DOHH2 (cell line): ENCODE measurements around the gene RAD51AP1.
"Not testable (repeated sequence)": the region's sequence is repeated elsewhere in the genome, so short reads cannot be mapped to it uniquely, and the experiment has no call there.

ENCODE experiments used
- H3F3A ChIP-seq: fragments of 200-600 bp; sonication (generic), shearing (Covaris generic); 2 replicates; pipeline ENCODE4 v1.6.0; 2016; ENCODE audit warnings: antibody characterized with exemption, mild to moderate bottlenecking; ENCODE audit not compliant: control insufficient read depth, insufficient read depth
- H3K27ac ChIP-seq: fragments of 200-600 bp; sonication (generic); 2 replicates; pipeline ENCODE4 v1.5.1; 2014; ENCODE audit warnings: low read depth, mild to moderate bottlenecking, low read length, moderate library complexity
- H3K27me3 ChIP-seq: fragments of 200-600 bp; sonication (generic); 2 replicates; pipeline ENCODE4 v1.6.1; 2014; ENCODE audit warnings: mild to moderate bottlenecking, low read length, mixed read lengths; ENCODE audit not compliant: control insufficient read depth
- H3K36me3 ChIP-seq: fragments of 200-600 bp; sonication (generic); 2 replicates; pipeline ENCODE4 v1.6.1; 2014; ENCODE audit warnings: mild to moderate bottlenecking, low read length, moderate library complexity, mixed read lengths; ENCODE audit not compliant: control insufficient read depth
- H3K4me1 ChIP-seq: fragments of 200-600 bp; sonication (generic); 2 replicates; pipeline ENCODE4 v1.6.1; 2014; ENCODE audit warnings: mild to moderate bottlenecking, low read length, mixed read lengths; ENCODE audit not compliant: control insufficient read depth
- H3K4me2 ChIP-seq: fragments of 200-600 bp; sonication (generic); 2 replicates; pipeline ENCODE4 v1.6.0; 2014; ENCODE audit warnings: mild to moderate bottlenecking, low read length, moderate library complexity
- H3K4me3 ChIP-seq: fragments of 200-600 bp; sonication (generic); 2 replicates; pipeline ENCODE4 v1.5.1; 2014; ENCODE audit warnings: mild to moderate bottlenecking, low read length, mixed read lengths
- H3K79me2 ChIP-seq: fragments of 200-600 bp; sonication (generic); 2 replicates; pipeline ENCODE4 v1.6.1; 2014; ENCODE audit warnings: mild to moderate bottlenecking, low read length, mixed read lengths; ENCODE audit not compliant: control insufficient read depth
- H3K9me2 ChIP-seq: fragments of 200-600 bp; sonication (generic); replicated peaks from 2 replicates; pipeline ENCODE4 v1.6.1; 2014; ENCODE audit warnings: mild to moderate bottlenecking, low read length, mixed read lengths; ENCODE audit not compliant: control insufficient read depth
- H3K9me3 ChIP-seq: fragments of 200-600 bp; sonication (generic); 2 replicates; pipeline ENCODE4 v1.6.1; 2014; ENCODE audit warnings: antibody characterized with exemption, low read length, mixed read lengths; ENCODE audit not compliant: control insufficient read depth, insufficient read depth
- H4K20me1 ChIP-seq: fragments of 200-600 bp; sonication (generic); 2 replicates; pipeline ENCODE4 v1.6.0; 2014; ENCODE audit warnings: low read depth, mild to moderate bottlenecking, antibody characterized with exemption, low read length, moderate library complexity; ENCODE audit not compliant: control insufficient read depth, insufficient read depth
- EZH2phosphoT487 ChIP-seq: fragments of 200-600 bp; sonication (generic); IDR thresholded peaks from 2 replicates; pipeline ENCODE4 v1.6.1; 2017; ENCODE audit warnings: borderline replicate concordance, mild to moderate bottlenecking, antibody characterized with exemption, low read length, moderate library complexity, mixed read lengths
- TF ChIP-seq, protein P1 (sequence below): fragments of 200-600 bp; sonication (generic); IDR thresholded peaks from one replicate; pipeline ENCODE4 v1.5.1; 2014; ENCODE audit warnings: antibody characterized with exemption, mild to moderate bottlenecking, low read depth, low read length; ENCODE audit not compliant: poor library complexity, severe bottlenecking

Gene RAD51AP1

DNA sequence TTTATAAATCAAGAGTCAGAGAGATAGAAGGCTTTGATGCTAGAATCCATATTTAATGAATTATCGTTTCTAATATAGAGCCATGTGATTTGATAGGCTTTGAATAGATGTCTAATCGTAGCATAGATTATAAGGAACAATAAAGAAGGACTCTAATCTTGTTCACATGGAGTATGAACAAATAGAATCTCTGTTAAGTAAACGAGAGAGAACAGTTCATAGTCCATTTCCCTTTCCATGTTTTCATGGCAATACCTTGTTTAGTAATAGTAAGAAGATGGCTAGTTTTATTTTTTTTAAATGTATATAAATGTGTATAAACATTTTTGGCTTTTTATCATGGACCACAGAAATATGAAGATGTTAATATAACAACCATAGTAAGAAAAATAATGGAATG lies 32.3 kb upstream of the RAD51AP1 start:
- peaks cover 5% of the 10 kb centered on the region for H3F3A ChIP-seq
- no peaks in the 10 kb centered on the region for H4K20me1 ChIP-seq
- H3K27me3 ChIP-seq = no peaks in the 10 kb centered on the region
- H3K4me1 ChIP-seq = peaks cover 32% of the 10 kb centered on the region
- no peaks in the 10 kb centered on the region for H3K79me2 ChIP-seq
- H3K9me2 ChIP-seq = no peaks in the 10 kb centered on the region
- no peak for TF ChIP-seq EZH2phosphoT487
- TF ChIP-seq, protein P1, sequence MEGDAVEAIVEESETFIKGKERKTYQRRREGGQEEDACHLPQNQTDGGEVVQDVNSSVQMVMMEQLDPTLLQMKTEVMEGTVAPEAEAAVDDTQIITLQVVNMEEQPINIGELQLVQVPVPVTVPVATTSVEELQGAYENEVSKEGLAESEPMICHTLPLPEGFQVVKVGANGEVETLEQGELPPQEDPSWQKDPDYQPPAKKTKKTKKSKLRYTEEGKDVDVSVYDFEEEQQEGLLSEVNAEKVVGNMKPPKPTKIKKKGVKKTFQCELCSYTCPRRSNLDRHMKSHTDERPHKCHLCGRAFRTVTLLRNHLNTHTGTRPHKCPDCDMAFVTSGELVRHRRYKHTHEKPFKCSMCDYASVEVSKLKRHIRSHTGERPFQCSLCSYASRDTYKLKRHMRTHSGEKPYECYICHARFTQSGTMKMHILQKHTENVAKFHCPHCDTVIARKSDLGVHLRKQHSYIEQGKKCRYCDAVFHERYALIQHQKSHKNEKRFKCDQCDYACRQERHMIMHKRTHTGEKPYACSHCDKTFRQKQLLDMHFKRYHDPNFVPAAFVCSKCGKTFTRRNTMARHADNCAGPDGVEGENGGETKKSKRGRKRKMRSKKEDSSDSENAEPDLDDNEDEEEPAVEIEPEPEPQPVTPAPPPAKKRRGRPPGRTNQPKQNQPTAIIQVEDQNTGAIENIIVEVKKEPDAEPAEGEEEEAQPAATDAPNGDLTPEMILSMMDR = no peak
- peak overlapping the region; percentile 62 for H3K27ac ChIP-seq
- H3K9me3 ChIP-seq = no peaks in the 10 kb centered on the region
- peaks cover 14% of the 10 kb centered on the region for H3K36me3 ChIP-seq
- H3K4me2 ChIP-seq = peak overlapping the region; percentile 73
- H3K4me3 ChIP-seq = peak overlapping the region; percentile 48; the same call in 1 of the 2 replicates

DNA sequence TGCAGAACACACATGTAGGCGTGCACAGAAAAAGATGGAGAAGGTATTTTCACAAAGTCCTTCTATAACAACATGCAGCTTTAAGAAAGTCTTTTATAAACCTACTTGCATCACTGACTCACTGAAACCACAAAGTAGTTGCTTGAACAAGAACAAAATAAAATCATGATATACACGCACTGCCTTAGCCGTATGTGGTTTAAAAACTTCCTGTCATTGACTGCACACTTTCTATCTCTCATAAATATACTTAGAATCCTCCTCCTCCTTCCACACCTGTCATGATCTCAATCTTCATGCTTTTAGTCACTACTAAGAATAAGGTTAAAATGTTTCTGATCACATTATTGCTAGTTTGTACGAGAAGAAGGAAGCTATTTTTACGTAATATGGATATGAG lies 31.8 kb upstream of the RAD51AP1 start:
- H3K79me2 ChIP-seq = no peaks in the 10 kb centered on the region
- peak overlapping the region; percentile 48 for H3K4me3 ChIP-seq
- no peaks in the 10 kb centered on the region for H3K27me3 ChIP-seq
- H4K20me1 ChIP-seq = no peaks in the 10 kb centered on the region
- H3K9me3 ChIP-seq = no peaks in the 10 kb centered on the region
- TF ChIP-seq, protein P1 = no peak
- TF ChIP-seq EZH2phosphoT487 = no peak
- H3K4me1 ChIP-seq = peaks cover 32% of the 10 kb centered on the region
- H3K9me2 ChIP-seq = no peaks in the 10 kb centered on the region
- peak overlapping the region; percentile 62 for H3K27ac ChIP-seq
- H3K36me3 ChIP-seq = peaks cover 14% of the 10 kb centered on the region
- peak overlapping the region; percentile 73 for H3K4me2 ChIP-seq
- H3F3A ChIP-seq = peaks cover 5% of the 10 kb centered on the region

DNA sequence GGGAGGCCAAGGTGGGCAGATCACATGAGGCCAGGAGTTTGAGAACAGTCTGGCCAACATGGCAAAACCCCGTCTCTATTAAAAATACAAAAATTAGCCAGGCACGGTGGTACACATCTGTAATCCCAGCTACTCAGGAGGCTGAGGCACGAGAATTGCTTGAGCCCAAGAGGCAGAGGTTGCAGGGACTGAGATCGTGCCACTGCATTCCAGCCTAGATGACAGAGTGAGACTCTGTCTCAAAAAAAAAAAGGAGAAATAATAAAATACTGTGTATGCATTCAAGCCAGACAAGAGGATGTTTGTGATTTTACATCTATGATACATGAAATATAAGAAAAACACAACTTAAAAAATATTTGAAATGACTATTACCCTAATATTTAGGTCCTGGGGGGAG lies 30.2 kb upstream of the RAD51AP1 start:
- H4K20me1 ChIP-seq, H3K4me2 ChIP-seq, H3K4me3 ChIP-seq, H3K79me2 ChIP-seq, H3K9me2 ChIP-seq, H3K9me3 ChIP-seq, H3F3A ChIP-seq, H3K27me3 ChIP-seq, H3K27ac ChIP-seq: not testable (repeated sequence)
- Histone ChIP-seq H3K36me3 (peaks cover 14% of the 10 kb centered on the region), H3K4me1 (peaks cover 32% of the 10 kb centered on the region)

DNA sequence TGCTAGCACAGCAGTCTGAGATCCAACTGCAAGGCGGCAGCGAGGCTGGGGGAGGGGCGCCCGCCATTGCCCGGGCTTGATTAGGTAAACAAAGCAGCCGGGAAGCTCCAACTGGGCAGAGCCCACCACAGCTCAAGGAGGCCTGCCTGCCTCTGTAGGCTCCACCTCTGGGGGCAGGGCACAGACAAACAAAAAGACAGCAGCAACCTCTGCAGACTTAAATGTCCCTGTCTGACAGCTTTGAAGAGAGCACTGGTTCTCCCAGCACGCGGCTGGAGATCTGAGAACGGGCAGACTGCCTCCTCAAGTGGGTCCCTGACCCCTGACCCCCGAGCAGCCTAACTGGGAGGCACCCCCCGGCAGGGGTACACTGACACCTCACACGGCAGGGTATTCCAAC lies 29.4 kb upstream of the RAD51AP1 start:
- H3F3A ChIP-seq, H3K9me2 ChIP-seq, H3K4me2 ChIP-seq, H3K4me3 ChIP-seq, H3K36me3 ChIP-seq, H3K79me2 ChIP-seq, H3K27me3 ChIP-seq, H3K9me3 ChIP-seq, H4K20me1 ChIP-seq, H3K27ac ChIP-seq: not testable (repeated sequence)
- H3K4me1 ChIP-seq = peaks cover 32% of the 10 kb centered on the region
